GM10248 (cell line): ENCODE results near the gene POLR3A.

Source experiments
- CTCF ChIA-PET: fragments of 300-600 bp; sonication (Branson Sonifier 250); formaldehyde crosslinking; extraction: SDS; loops from one replicate; lab custom pipeline; 2021; ENCODE audit warnings: antibody characterized with exemption; lab: Yijun Ruan, JAX
- POLR2A ChIA-PET: fragments of 350-650 bp; sonication (Branson Sonifier 250); formaldehyde crosslinking; extraction: SDS; loops from one replicate; lab custom pipeline; 2020; ENCODE audit warnings: antibody characterized with exemption; lab: Yijun Ruan, JAX
- DNase-seq: peaks from one replicate; pipeline ENCODE4 v3.0.0; 2012; ENCODE audit errors: extremely low spot score
- TF ChIP-seq, protein P1 (sequence below): IDR thresholded peaks from 2 replicates; pipeline ENCODE4 v1.5.1; 2012; ENCODE audit warnings: mild to moderate bottlenecking, low read depth; ENCODE audit errors: extremely low read depth, missing control alignments, control extremely low read depth

The POLR3A gene

DNA sequence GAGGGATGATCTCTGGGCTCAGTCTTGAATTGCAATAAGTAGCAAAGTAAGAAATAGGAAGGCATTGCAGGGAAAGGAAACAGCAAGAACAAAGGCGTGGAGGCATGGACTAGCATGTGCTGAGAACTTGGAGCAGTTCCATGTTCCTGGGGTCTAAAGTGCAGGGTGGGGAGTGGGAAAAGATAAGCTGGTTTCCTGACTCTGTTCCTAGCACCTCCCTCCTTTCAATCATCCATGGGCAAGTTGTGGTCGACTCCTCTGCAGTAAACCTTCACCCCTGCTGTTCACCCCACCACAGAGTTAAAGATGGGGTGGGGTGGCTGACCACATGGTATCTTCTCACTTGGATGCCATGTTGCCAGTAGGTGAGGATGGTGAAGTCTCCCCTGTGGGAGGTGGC lies 33.9 kb upstream of the POLR3A start:
- no peak for DNase-seq
- ChIA-PET POLR2A (no interaction called here), CTCF (interaction anchor here (1.0 to 1.5 kb wide), 3 partner anchors 14 to 1133 kb away, joined by 3 to 5 read pairs (median 3); no protein-coding TSS in a partner anchor)
- TF ChIP-seq, protein P1, sequence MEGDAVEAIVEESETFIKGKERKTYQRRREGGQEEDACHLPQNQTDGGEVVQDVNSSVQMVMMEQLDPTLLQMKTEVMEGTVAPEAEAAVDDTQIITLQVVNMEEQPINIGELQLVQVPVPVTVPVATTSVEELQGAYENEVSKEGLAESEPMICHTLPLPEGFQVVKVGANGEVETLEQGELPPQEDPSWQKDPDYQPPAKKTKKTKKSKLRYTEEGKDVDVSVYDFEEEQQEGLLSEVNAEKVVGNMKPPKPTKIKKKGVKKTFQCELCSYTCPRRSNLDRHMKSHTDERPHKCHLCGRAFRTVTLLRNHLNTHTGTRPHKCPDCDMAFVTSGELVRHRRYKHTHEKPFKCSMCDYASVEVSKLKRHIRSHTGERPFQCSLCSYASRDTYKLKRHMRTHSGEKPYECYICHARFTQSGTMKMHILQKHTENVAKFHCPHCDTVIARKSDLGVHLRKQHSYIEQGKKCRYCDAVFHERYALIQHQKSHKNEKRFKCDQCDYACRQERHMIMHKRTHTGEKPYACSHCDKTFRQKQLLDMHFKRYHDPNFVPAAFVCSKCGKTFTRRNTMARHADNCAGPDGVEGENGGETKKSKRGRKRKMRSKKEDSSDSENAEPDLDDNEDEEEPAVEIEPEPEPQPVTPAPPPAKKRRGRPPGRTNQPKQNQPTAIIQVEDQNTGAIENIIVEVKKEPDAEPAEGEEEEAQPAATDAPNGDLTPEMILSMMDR: no peak

DNA sequence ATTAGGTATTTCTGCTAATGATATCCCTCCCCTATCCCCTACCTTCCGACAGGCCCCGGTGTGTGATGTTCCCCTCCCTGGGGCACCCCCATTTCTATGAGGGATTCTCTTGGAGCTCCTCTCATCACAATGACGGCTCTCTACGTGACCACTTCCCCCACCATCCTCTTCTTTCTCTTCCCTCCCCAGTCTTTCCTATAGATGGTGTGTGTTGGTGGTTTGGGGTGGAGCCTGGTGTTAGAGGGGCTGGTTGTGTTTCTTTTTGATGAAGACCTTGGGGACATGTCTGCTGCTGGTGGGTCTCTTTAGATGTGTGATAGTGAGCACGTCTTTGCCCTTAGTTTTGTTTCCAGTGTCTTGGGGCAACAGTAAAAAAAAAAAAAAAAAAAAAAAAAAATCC lies 33.0 kb upstream of the POLR3A start:
- DNase-seq: no peak
- TF ChIP-seq, protein P1: no peak
- CTCF ChIA-PET: interaction anchor here (1.0 to 1.5 kb wide), 2 partner anchors 13 to 1134 kb away, joined by 3 to 5 read pairs; no protein-coding TSS in a partner anchor
- POLR2A ChIA-PET: no interaction called here

DNA sequence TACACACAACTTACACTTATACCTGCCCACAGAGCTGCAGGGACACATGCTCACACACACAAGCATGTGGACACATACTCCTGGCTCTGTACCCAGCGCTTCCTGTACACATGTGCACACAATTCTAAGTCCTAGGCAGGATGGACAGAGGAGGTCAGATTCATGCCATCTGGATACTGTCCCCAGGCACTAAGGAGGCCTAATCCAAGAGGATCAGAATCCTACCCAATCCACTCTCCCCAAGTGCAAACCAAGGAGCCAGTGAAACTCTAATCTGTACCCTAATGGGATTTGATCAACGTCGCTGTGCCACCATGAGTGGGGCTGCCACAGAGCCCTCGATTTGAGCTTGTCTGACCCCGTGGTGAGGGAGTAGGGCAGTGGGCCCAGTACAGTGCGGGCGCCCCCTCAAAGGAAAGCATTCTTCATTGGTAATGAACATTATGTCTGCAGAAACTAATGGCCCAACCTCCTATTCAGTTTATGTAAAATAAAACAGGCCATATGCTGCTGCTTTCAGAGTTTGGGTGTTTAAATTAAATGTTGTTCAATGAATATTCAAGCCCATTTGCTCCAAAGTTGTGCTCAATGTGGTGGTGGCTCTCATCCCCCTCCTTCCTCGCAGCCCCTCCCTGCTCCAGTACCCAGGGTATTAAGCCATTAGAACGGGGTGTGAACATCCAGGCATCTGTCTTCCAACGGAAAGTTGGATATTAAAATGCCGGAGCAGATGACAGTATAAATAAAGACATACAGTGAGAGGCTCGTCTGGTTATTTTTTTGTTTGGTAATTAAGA lies 30.8 kb upstream of the POLR3A start:
- DNase-seq: no peak
- ChIA-PET CTCF (no interaction called here), POLR2A (no interaction called here)
- TF ChIP-seq, protein P1: no peak

DNA sequence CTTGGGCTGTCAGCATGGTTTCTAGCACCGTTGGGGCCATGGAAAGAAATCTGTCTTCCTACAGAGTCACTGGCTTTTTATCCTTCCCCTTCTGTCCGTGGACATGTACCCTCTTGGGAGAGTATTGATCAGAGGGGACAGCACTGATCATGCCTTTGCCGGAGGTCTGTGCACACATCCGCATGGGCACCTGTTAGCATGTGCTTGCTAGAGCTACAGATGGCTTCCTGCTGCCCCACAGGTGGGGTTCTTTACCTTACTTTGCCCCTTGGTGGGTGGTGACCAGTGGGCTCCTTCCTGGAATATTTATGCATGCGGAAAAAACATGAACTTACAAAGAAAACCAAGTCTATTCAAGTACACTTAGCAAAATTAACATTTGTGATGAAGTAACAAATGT lies 29.2 kb upstream of the POLR3A start:
- TF ChIP-seq, protein P1: no peak
- DNase-seq: no peak
- ChIA-PET POLR2A (no interaction called here), CTCF (interaction anchor here (1.0 to 3.8 kb wide), 2 partner anchors 10 to 11 kb away, joined by 3 to 17 read pairs; no protein-coding TSS in a partner anchor)

DNA sequence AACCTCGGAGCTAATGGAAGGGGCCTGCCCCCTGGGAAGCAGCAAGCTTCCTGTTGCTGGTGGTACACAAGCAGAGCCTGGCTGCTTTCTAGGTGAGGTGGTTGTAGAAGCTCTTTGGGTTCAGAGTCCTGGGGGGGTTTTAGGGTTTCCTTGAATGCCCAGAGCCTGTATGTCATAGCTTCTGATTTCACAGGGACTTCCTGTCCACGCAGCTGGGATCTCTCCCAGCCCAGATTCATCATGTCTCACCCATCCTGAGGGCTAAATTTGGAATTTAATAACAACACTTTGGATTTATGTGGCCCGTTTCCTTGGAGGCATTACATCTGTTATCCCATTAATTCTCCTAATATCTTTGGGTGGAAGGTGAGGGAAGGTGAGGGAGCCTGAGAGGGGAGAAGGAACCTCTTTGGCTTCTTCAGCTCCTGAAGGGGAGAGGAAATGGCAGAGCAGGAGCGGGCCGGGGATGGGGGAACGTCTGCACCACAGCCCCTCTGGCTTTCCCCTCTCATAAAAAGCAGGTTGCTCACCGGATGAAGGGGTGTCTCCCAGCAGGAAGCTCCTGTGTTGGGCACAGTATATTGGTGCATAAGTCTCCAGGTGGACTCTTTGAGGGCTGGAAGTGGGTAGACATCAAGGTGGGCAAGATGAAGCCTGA lies 24.0 kb upstream of the POLR3A start:
- DNase-seq: no peak
- TF ChIP-seq, protein P1: no peak
- POLR2A ChIA-PET: no interaction called here
- CTCF ChIA-PET: interaction anchor here (1.3 kb wide), 2 partner anchors 1141 to 1144 kb away, joined by 5 to 6 read pairs; no protein-coding TSS in a partner anchor

DNA sequence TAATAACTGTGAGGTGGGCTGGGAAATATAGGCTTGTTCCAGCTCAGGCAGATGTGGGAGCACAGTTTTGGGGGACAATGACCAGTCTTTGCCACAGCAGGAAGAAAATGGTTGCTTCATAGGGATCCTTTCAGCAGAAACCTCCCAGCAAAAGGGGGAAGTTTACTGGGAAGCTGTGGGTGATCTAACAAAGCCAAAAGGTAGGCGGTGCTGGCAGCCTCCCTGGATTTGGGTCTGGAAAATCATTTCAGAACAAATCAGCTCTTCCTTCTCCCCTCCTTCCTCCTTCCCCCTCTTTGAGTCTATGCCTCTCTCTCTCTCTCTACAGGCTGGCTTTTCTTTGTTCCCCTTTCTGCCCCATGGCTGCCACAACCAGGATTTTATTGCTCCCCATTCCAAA lies 20.5 kb upstream of the POLR3A start:
- no peak for DNase-seq
- POLR2A ChIA-PET: no interaction called here
- TF ChIP-seq, protein P1: no peak
- CTCF ChIA-PET: interaction anchor here (1.5 to 7.2 kb wide), 4 partner anchors 9 to 1153 kb away, joined by 5 to 102 read pairs (median 6); no protein-coding TSS in a partner anchor
